CD4-positive, alpha-beta memory T cell (primary cell): ENCODE results near the gene SH3BP4. TPM values are rescaled to one million over a fixed set of nuclear protein-coding genes. Genes with fewer than 3 reads are reported as not detected.

Source experiments
- CTCF ChIA-PET: fragments of 350-600 bp; sonication (Branson Sonifier 250); formaldehyde crosslinking; loops from one replicate; lab custom pipeline; 2021; ENCODE audit warnings: inconsistent platforms; ENCODE audit not compliant: partially characterized antibody; lab: Charles Lee
- POLR2A ChIA-PET: fragments of 350-600 bp; sonication (Branson Sonifier 250); formaldehyde crosslinking; loops from one replicate; lab custom pipeline; 2021; ENCODE audit not compliant: partially characterized antibody; lab: Charles Lee
- DNase-seq, 5 donors: peaks; one replicate each; pipeline versions ENCODE4 v3.0.0 to v3.0.0-alpha.2; 2020 to 2022; ENCODE audit warnings: mixed read lengths in 1 of 5
- H3K27ac ChIP-seq: one replicate; pipeline ENCODE4 v1.7.0; 2013; ENCODE audit warnings: low read depth, low read length
- H3K27me3 ChIP-seq: 2 replicates; pipeline ENCODE4 v1.7.0; 2013; ENCODE audit warnings: mild to moderate bottlenecking, low read length, moderate library complexity; ENCODE audit not compliant: insufficient read depth
- H3K36me3 ChIP-seq: 2 replicates; pipeline ENCODE4 v1.7.0; 2013; ENCODE audit warnings: mild to moderate bottlenecking, low read length, moderate library complexity; ENCODE audit not compliant: insufficient read depth
- H3K4me1 ChIP-seq: 2 replicates; pipeline ENCODE4 v1.7.0; 2013; ENCODE audit warnings: mild to moderate bottlenecking, low read length, moderate library complexity; ENCODE audit not compliant: insufficient read depth
- H3K4me3 ChIP-seq, 2 donors: one replicate each; pipeline ENCODE4 v1.7.0; 2013; ENCODE audit warnings: low read length in 2 of 2, mild to moderate bottlenecking in 1 of 2
- H3K9me3 ChIP-seq, 2 donors: one replicate each; pipeline ENCODE4 v1.7.0; 2013; ENCODE audit warnings: low read length in 2 of 2, control low read depth in 1 of 2; ENCODE audit not compliant: control insufficient read depth in 1 of 2
- H3K27ac Mint-ChIP-seq, 7 donors: one replicate each; pipeline ENCODE4 v1.8.0; 2020 to 2021; ENCODE audit warnings: mixed read lengths in 7 of 7, mild to moderate bottlenecking in 6 of 7, inconsistent platforms in 3 of 7, moderate library complexity in 3 of 7
- H3K27me3 Mint-ChIP-seq, 2 donors: one replicate each; pipeline ENCODE4 v1.8.0; 2020 to 2021; ENCODE audit warnings: mixed read lengths in 2 of 2
- H3K36me3 Mint-ChIP-seq, 2 donors: one replicate each; pipeline ENCODE4 v1.8.0; 2020 to 2021; ENCODE audit warnings: mixed read lengths in 2 of 2, inconsistent platforms in 1 of 2, mild to moderate bottlenecking in 1 of 2
- H3K4me1 Mint-ChIP-seq, 4 donors: one replicate each; pipeline ENCODE4 v1.8.0; 2020 to 2021; ENCODE audit warnings: mixed read lengths in 4 of 4, mild to moderate bottlenecking in 1 of 4
- H3K4me3 Mint-ChIP-seq, 8 donors: one replicate each; pipeline ENCODE4 v1.8.0; 2020 to 2021; ENCODE audit warnings: mixed read lengths in 8 of 8, mild to moderate bottlenecking in 7 of 8, moderate library complexity in 6 of 8, inconsistent platforms in 3 of 8
- H3K9me3 Mint-ChIP-seq, 8 donors: one replicate each; pipeline ENCODE4 v1.8.0; 2020 to 2021; ENCODE audit warnings: mixed read lengths in 8 of 8, mild to moderate bottlenecking in 5 of 8, inconsistent platforms in 3 of 8, moderate library complexity in 1 of 8
- intact Hi-C: fragments of 100-400 bp; cut with micrococcal nuclease; formaldehyde crosslinking; loops from one replicate; pipeline ENCODE4 v1.15.1; 2023
- polyA plus RNA-seq, 2 donors: library from polyadenylated mRNA; unstranded; fragments of 300-500 nt; fragmentation: Illumina TruSeq; gene quantifications; one replicate each; pipeline ENCODE4 v1.2.3, GENCODE V29; 2021
- total RNA-seq, 2 experiments: library from RNA; stranded (reverse); gene quantifications; one replicate each; pipeline ENCODE4 v1.2.3, GENCODE V29; 2021

Gene SH3BP4
- total and polyA plus RNA-seq, 4 experiments from 2014 or later = 0.20 TPM; not detected in 3

- Mint-ChIP-seq H3K4me1 (no peaks in the 10 kb centered on the region), H3K9me3 (peaks cover 0 to 4% (median 0%) of the 10 kb centered on the region in 8 donors), H3K4me3 (no peak overlapping the region), H3K36me3 (no peaks in the 10 kb centered on the region), H3K27me3 (peaks cover 3 to 12% of the 10 kb centered on the region in 2 donors), H3K27ac (no peak overlapping the region)
- DNase-seq = no peak
- no peaks in the 10 kb centered on the region for H3K9me3 ChIP-seq
- no peaks in the 10 kb centered on the region for H3K4me1 ChIP-seq
- CTCF ChIA-PET = no interaction called here
- H3K4me3 ChIP-seq = no peak overlapping the region
- no peaks in the 10 kb centered on the region for H3K36me3 ChIP-seq
- no peaks in the 10 kb centered on the region for H3K27me3 ChIP-seq
- intact Hi-C loops = no loop called here
- POLR2A ChIA-PET = no interaction called here
- H3K27ac ChIP-seq = no peak overlapping the region
Observed at GRCh38 chr2:234986876-234987720, 35.3 kb downstream of the SH3BP4 start.

DNA sequence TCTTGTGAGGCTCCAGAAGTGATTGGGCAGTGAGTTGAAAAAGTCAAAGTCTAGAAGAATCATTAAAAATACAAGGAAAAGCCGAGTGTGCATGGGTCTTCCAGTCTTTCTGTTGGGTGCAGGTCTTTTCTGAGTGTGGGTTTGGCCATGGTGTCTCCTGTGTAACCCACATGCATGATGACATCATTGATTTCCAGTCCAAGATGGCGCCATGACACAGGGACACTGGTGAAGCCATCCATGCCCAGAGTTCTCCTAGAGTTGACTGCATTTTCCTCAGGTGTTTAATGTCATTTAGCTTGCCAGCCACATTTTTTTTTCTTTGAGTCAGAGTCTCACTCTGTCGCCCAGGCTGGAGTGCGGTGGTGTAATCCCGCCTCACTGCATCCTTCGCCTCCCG lies 35.9 kb downstream of the SH3BP4 start:
- intact Hi-C loops = no loop called here
- Histone ChIP-seq H3K27ac (no peak overlapping the region), H3K4me3 (no peak overlapping the region), H3K4me1 (no peaks in the 10 kb centered on the region), H3K27me3 (no peaks in the 10 kb centered on the region), H3K36me3 (no peaks in the 10 kb centered on the region), H3K9me3 (no peaks in the 10 kb centered on the region)
- H3K4me1 Mint-ChIP-seq = no peaks in the 10 kb centered on the region
- H3K4me3 Mint-ChIP-seq = no peak overlapping the region
- H3K27me3 Mint-ChIP-seq = peaks cover 3 to 12% of the 10 kb centered on the region in 2 donors
- H3K9me3 Mint-ChIP-seq = peaks cover 0 to 4% (median 0%) of the 10 kb centered on the region in 8 donors
- H3K36me3 Mint-ChIP-seq = no peaks in the 10 kb centered on the region
- DNase-seq = no peak
- H3K27ac Mint-ChIP-seq = no peak overlapping the region
- ChIA-PET POLR2A (no interaction called here), CTCF (no interaction called here)

DNA sequence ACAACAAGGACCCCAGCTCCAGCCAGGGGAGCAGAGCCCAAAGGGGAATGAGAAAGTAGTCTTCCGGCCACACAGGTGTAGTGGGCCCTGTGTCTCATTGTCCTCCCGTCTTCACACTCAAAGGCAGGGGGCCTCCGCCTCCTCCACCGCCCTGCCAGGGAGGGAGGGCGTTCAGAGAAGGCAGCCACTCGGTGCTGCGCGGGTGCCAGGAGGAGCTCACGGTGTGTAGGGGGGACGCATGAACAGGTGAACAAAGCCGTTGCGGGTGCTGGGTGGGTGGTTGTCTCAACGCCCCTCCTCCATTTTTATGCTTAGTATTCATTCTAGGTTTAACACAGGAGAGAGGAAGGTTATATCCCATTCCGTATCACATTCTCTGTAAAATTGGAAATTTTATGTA lies 36.7 kb downstream of the SH3BP4 start:
- Histone ChIP-seq H3K4me1 (no peaks in the 10 kb centered on the region), H3K4me3 (no peak overlapping the region), H3K27ac (no peak overlapping the region), H3K27me3 (no peaks in the 10 kb centered on the region), H3K9me3 (no peaks in the 10 kb centered on the region), H3K36me3 (no peaks in the 10 kb centered on the region)
- ChIA-PET POLR2A (no interaction called here), CTCF (no interaction called here)
- intact Hi-C loops = no loop called here
- Mint-ChIP-seq H3K27ac (no peak overlapping the region), H3K36me3 (no peaks in the 10 kb centered on the region), H3K9me3 (peaks cover 0 to 4% (median 0%) of the 10 kb centered on the region in 8 donors), H3K27me3 (peaks cover 3 to 12% of the 10 kb centered on the region in 2 donors), H3K4me3 (no peak overlapping the region), H3K4me1 (no peaks in the 10 kb centered on the region)
- no peak for DNase-seq

GRCh38 chr2:234989183-234989701 lies 37.4 kb downstream of the SH3BP4 start:
- Mint-ChIP-seq H3K4me1 (peaks cover 0 to 2% (median 0%) of the 10 kb centered on the region in 4 donors), H3K27me3 (peaks cover 5 to 17% of the 10 kb centered on the region in 2 donors), H3K9me3 (peaks cover 0 to 4% (median 0%) of the 10 kb centered on the region in 8 donors), H3K4me3 (no peak overlapping the region), H3K36me3 (no peaks in the 10 kb centered on the region), H3K27ac (no peak overlapping the region)
- Histone ChIP-seq H3K27me3 (no peaks in the 10 kb centered on the region), H3K9me3 (no peaks in the 10 kb centered on the region), H3K4me1 (no peaks in the 10 kb centered on the region), H3K27ac (no peak overlapping the region), H3K4me3 (no peak overlapping the region), H3K36me3 (no peaks in the 10 kb centered on the region)
- ChIA-PET CTCF (no interaction called here), POLR2A (no interaction called here)
- DNase-seq = no peak
- intact Hi-C loops = no loop called here

GRCh38 chr2:234990300-234990699 lies 38.5 kb downstream of the SH3BP4 start:
- Histone ChIP-seq H3K9me3 (no peaks in the 10 kb centered on the region), H3K36me3 (no peaks in the 10 kb centered on the region), H3K27ac (no peak overlapping the region), H3K4me3 (no peak overlapping the region), H3K4me1 (no peaks in the 10 kb centered on the region), H3K27me3 (no peaks in the 10 kb centered on the region)
- ChIA-PET CTCF (no interaction called here), POLR2A (no interaction called here)
- Mint-ChIP-seq H3K4me1 (peaks cover 0 to 2% (median 0%) of the 10 kb centered on the region in 4 donors), H3K27ac (no peak overlapping the region), H3K9me3 (peaks cover 0 to 4% (median 0%) of the 10 kb centered on the region in 8 donors), H3K36me3 (no peaks in the 10 kb centered on the region), H3K4me3 (no peak overlapping the region), H3K27me3 (peaks cover 4 to 17% of the 10 kb centered on the region in 2 donors)
- DNase-seq = no peak
- intact Hi-C loops = no loop called here

- Histone ChIP-seq H3K27ac (no peak overlapping the region), H3K36me3 (no peaks in the 10 kb centered on the region), H3K4me3 (no peak overlapping the region), H3K4me1 (no peaks in the 10 kb centered on the region), H3K27me3 (no peaks in the 10 kb centered on the region), H3K9me3 (no peaks in the 10 kb centered on the region)
- intact Hi-C loops = no loop called here
- POLR2A ChIA-PET = no interaction called here
- DNase-seq = no peak
- CTCF ChIA-PET = no interaction called here
- H3K9me3 Mint-ChIP-seq = peaks cover 0 to 4% (median 0%) of the 10 kb centered on the region in 8 donors
- H3K36me3 Mint-ChIP-seq = no peaks in the 10 kb centered on the region
- H3K4me3 Mint-ChIP-seq = no peak overlapping the region
- no peak overlapping the region for H3K27ac Mint-ChIP-seq
- H3K4me1 Mint-ChIP-seq = peaks cover 0 to 2% (median 0%) of the 10 kb centered on the region in 4 donors
- peaks cover 5 to 17% of the 10 kb centered on the region in 2 donors for H3K27me3 Mint-ChIP-seq
Observed at GRCh38 chr2:234991290-234991689, 39.5 kb downstream of the SH3BP4 start.

DNA sequence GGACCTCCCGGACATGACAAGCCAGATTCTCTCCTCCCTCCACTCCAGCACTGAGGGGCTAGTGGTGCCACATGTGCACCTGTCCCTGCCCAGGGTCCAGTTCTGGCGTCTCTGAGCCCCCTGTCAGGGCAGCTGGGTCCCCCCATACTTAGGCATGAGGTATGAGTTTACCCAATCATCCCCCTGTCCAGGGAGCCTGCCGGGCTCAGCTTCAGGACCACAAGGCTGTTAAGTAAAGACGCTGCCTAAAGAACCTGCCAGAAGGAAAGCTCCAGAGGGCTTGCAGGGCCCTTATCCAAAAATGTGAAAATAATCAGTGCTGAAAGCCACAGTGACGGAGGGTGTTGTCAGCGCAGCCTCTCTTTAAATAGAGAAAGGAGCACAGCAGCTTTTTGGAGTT lies 40.0 kb downstream of the SH3BP4 start:
- no peaks in the 10 kb centered on the region for H3K27me3 ChIP-seq
- H3K36me3 Mint-ChIP-seq = no peaks in the 10 kb centered on the region
- ChIA-PET CTCF (no interaction called here), POLR2A (no interaction called here)
- no peak overlapping the region for H3K27ac ChIP-seq
- peaks cover 5 to 17% of the 10 kb centered on the region in 2 donors for H3K27me3 Mint-ChIP-seq
- H3K4me3 ChIP-seq = no peak overlapping the region
- no peak for DNase-seq
- no peaks in the 10 kb centered on the region for H3K36me3 ChIP-seq
- H3K9me3 Mint-ChIP-seq = peaks cover 0 to 4% (median 0%) of the 10 kb centered on the region in 8 donors
- H3K27ac Mint-ChIP-seq = no peak overlapping the region
- intact Hi-C loops = no loop called here
- no peak overlapping the region for H3K4me3 Mint-ChIP-seq
- H3K9me3 ChIP-seq = no peaks in the 10 kb centered on the region
- H3K4me1 Mint-ChIP-seq = peaks cover 0 to 2% (median 0%) of the 10 kb centered on the region in 4 donors
- H3K4me1 ChIP-seq = no peaks in the 10 kb centered on the region
